G401 (cell line): ENCODE data around the gene ABCC4. TPM values are rescaled to one million over a fixed set of nuclear protein-coding genes. Genes with fewer than 3 reads are reported as not detected.
A peak's percentile ranks its signal among the peaks of the same experiment; 100 is the strongest.
"Not testable (repeated sequence)": the region's sequence is repeated elsewhere in the genome, so short reads cannot be mapped to it uniquely, and the experiment has no call there.

Source experiments
- DNase-seq: peaks from one replicate; pipeline ENCODE4 v3.0.0-alpha.2; 2015; ENCODE audit warnings: low spot score
- in situ Hi-C: cut with HindIII; loops from 2 replicates; pipeline ENCODE4 v1.10.0; 2016; ENCODE audit warnings: low sequenced_read_pairs, mixed read lengths
- total RNA-seq: library from RNA; depleted of rRNA; stranded (reverse); fragments of >200 nt; shearing (Covaris generic); gene quantifications from 2 replicates; pipeline ENCODE4 v1.2.3, GENCODE V29; 2014

ABCC4 gene
- total RNA-seq, 1 experiment from 2014 or later = 12.9 TPM

GRCh38 chr13:95300625-95301182 lies 547 bp downstream of the ABCC4 start:
- in situ Hi-C loops = no loop called here
- no peak for DNase-seq

GRCh38 chr13:95298971-95299621 lies 2.2 kb downstream of the ABCC4 start:
- no peak for DNase-seq
- in situ Hi-C loops = no loop called here

- in situ Hi-C loops = no loop called here
- no peak for DNase-seq
Measured at GRCh38 chr13:95298169-95298965, 2.9 kb downstream of the ABCC4 start.

- peak; percentile 8 for DNase-seq
- in situ Hi-C loops = no loop called here
Measured at GRCh38 chr13:95296326-95296925, 4.8 kb downstream of the ABCC4 start.

GRCh38 chr13:95295026-95295425 lies 6.2 kb downstream of the ABCC4 start:
- in situ Hi-C loops = no loop called here
- no peak for DNase-seq

GRCh38 chr13:95292622-95293021 lies 8.6 kb downstream of the ABCC4 start:
- in situ Hi-C loops = no loop called here
- no peak for DNase-seq

GRCh38 chr13:95289901-95290300 lies 11.3 kb downstream of the ABCC4 start:
- in situ Hi-C loops, DNase-seq: not testable (repeated sequence)

GRCh38 chr13:95289020-95289444 lies 12.2 kb downstream of the ABCC4 start:
- no peak for DNase-seq

GRCh38 chr13:95284436-95284835 lies 16.8 kb downstream of the ABCC4 start:
- DNase-seq = no peak
- in situ Hi-C loops = no loop called here

More at GRCh38 chr13:95289020-95289444, 12.2 kb downstream of the ABCC4 start:
- in situ Hi-C loops = no loop called here

- no peak for DNase-seq
- in situ Hi-C loops = no loop called here
Measured at GRCh38 chr13:95279016-95279415, 22.2 kb downstream of the ABCC4 start.

GRCh38 chr13:95276037-95276505 lies 25.2 kb downstream of the ABCC4 start:
- in situ Hi-C loops = no loop called here
- DNase-seq = no peak

- in situ Hi-C loops = no loop called here
- no peak for DNase-seq
Measured at GRCh38 chr13:95275322-95276036, 25.8 kb downstream of the ABCC4 start.

GRCh38 chr13:95273592-95274132 lies 27.6 kb downstream of the ABCC4 start:
- in situ Hi-C loops, DNase-seq: not testable (repeated sequence)

- in situ Hi-C loops, DNase-seq: not testable (repeated sequence)
Measured at GRCh38 chr13:95272076-95272475, 29.2 kb downstream of the ABCC4 start.

- no peak for DNase-seq
- in situ Hi-C loops = no loop called here
Measured at GRCh38 chr13:95269756-95270155, 31.5 kb downstream of the ABCC4 start.

GRCh38 chr13:95268343-95269065 lies 32.7 kb downstream of the ABCC4 start:
- DNase-seq, in situ Hi-C loops: not testable (repeated sequence)

GRCh38 chr13:95267662-95268342 lies 33.4 kb downstream of the ABCC4 start:
- in situ Hi-C loops = no loop called here
- DNase-seq = no peak

GRCh38 chr13:95264225-95264624 lies 37.0 kb downstream of the ABCC4 start:
- no peak for DNase-seq
- in situ Hi-C loops = no loop called here
